WERI-Rb-1 (cell line): ENCODE results near the gene RAD51B.

ENCODE experiments used
- DNase-seq: peaks from one replicate; pipeline ENCODE4 v3.0.0-alpha.2; 2020
- H3K27ac ChIP-seq: fragments of 250-450 bp; sonication (Bioruptor Pico); 2 replicates; pipeline ENCODE4 v1.5.1; 2020; ENCODE audit warnings: mild to moderate bottlenecking, moderate library complexity
- H3K27me3 ChIP-seq: fragments of 250-450 bp; sonication (Bioruptor Pico); 2 replicates; pipeline ENCODE4 v1.5.1; 2021; ENCODE audit warnings: mild to moderate bottlenecking, low read depth, moderate library complexity; ENCODE audit not compliant: insufficient read depth, severe bottlenecking
- H3K36me3 ChIP-seq: fragments of 250-450 bp; sonication (Bioruptor Pico); 2 replicates; pipeline ENCODE4 v1.5.1; 2020; ENCODE audit warnings: mild to moderate bottlenecking, moderate library complexity
- H3K4me3 ChIP-seq: 2 replicates; pipeline ENCODE4 v1.5.1; 2011; ENCODE audit warnings: low read depth, mild to moderate bottlenecking, control low read depth, low read length
- H3K9me3 ChIP-seq: fragments of 250-450 bp; sonication (Bioruptor Pico); 2 replicates; pipeline ENCODE4 v1.5.1; 2021; ENCODE audit warnings: mild to moderate bottlenecking, moderate library complexity; ENCODE audit not compliant: severe bottlenecking
- CTCF ChIP-seq: IDR thresholded peaks from 2 replicates; pipeline ENCODE4 v1.5.1; 2011; ENCODE audit warnings: low read depth, mild to moderate bottlenecking, control low read depth, inconsistent platforms, low read length

RAD51B gene

GRCh38 chr14:68530443-68530842, 710.9 kb downstream of the RAD51B start:
- H3K36me3 ChIP-seq, result no peaks in the 10 kb centered on the region
- no peaks in the 10 kb centered on the region for H3K27me3 ChIP-seq
- DNase-seq, result no peak
- no peaks in the 10 kb centered on the region for H3K9me3 ChIP-seq
- H3K4me3 ChIP-seq, result no peak overlapping the region
- no peak overlapping the region for H3K27ac ChIP-seq
- no peak for TF ChIP-seq CTCF

GRCh38 chr14:68532496-68532895, 712.9 kb downstream of the RAD51B start:
- Histone ChIP-seq H3K27me3 (no peaks in the 10 kb centered on the region), H3K36me3 (no peaks in the 10 kb centered on the region), H3K9me3 (no peaks in the 10 kb centered on the region), H3K27ac (no peak overlapping the region), H3K4me3 (no peak overlapping the region)
- TF ChIP-seq CTCF, result no peak
- DNase-seq, result no peak

- no peaks in the 10 kb centered on the region for H3K27me3 ChIP-seq
- H3K36me3 ChIP-seq, result no peaks in the 10 kb centered on the region
- no peaks in the 10 kb centered on the region for H3K9me3 ChIP-seq
- no peak overlapping the region for H3K4me3 ChIP-seq
- TF ChIP-seq CTCF, result no peak
- no peak overlapping the region for H3K27ac ChIP-seq
- no peak for DNase-seq
These were observed 714.7 kb downstream of the RAD51B start for GRCh38 chr14:68534276-68534675.

DNA sequence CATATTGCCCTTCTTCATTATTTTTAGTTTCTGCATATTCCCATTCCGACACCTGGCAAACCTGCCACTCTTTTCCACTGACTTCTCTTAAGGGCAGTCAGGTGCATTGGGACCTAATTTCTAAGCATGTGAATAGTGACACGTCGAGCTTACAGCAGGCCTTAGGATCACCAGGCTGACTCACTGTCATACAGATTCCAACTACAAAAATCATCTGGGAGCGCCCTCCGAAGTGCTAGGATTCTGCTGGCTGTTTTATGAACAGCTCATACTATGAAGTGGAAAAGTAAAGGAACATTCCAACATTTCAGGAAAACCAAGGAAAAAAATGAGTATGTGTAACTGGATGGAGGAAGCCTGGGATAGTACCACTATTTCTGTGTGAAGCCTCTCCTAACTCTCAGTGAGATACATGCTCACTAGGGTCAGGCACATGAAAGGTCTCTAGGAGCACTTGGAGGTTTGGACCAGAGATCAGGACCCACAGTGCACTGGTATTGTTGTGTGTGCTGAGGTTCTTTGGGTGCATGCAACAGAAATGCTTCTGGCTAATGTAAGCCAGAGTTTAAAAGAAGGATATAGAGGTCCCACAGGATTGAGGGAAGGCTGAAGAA, 715.9 kb downstream of the RAD51B start:
- no peaks in the 10 kb centered on the region for H3K9me3 ChIP-seq
- no peak for DNase-seq
- H3K4me3 ChIP-seq, result no peak overlapping the region
- H3K36me3 ChIP-seq, result no peaks in the 10 kb centered on the region
- H3K27me3 ChIP-seq, result no peaks in the 10 kb centered on the region
- no peak overlapping the region for H3K27ac ChIP-seq
- no peak for TF ChIP-seq CTCF

DNA sequence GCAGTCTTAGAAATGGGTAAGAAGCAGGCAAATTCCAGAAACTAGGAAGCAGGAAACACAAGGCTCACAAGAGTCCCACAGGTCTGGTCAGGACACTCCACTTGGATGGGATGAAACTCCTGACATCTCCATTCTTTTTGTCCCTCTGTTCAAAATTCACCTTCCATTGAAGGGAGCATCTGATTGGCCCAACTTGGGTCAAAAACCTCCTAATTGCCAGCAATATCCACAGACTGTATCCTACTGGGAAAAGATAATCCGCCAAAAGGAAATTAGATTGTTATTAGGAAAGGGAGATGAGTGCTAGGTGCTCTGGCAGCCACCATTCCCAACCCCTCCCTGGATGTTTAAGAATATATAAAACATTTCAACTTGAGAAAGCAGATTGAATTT, 716.4 kb downstream of the RAD51B start:
- Histone ChIP-seq H3K27me3 (no peaks in the 10 kb centered on the region), H3K36me3 (no peaks in the 10 kb centered on the region), H3K27ac (no peak overlapping the region), H3K9me3 (no peaks in the 10 kb centered on the region), H3K4me3 (no peak overlapping the region)
- no peak for DNase-seq
- no peak for TF ChIP-seq CTCF

DNA sequence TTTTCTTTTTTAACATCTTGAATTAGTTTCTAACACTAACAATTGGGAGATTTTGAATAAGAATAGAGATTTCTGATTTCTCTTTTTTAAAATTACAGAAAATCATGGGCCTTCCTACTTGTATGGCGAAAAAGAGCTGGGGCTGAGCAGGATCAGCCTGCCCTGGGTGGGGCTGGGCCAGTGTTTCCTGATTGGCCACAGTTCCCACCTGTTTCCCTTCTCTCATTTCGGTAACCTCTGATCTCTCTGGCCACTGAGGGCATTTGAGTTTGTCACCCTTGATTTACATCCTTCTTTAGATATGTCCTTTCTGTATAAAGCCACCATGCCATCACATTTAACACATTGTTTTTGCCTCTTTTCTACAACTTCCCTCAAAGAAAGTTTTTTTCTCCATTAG, 719.1 kb downstream of the RAD51B start:
- H3K27me3 ChIP-seq, result no peaks in the 10 kb centered on the region
- no peak for DNase-seq
- no peaks in the 10 kb centered on the region for H3K9me3 ChIP-seq
- H3K36me3 ChIP-seq, result no peaks in the 10 kb centered on the region
- no peak overlapping the region for H3K27ac ChIP-seq
- TF ChIP-seq CTCF, result no peak
- H3K4me3 ChIP-seq, result no peak overlapping the region
